CD4-positive, CD25-positive, alpha-beta regulatory T cell (primary cell): ENCODE measurements around the gene ZMAT3. TPM values are rescaled to one million over a fixed set of nuclear protein-coding genes. Genes with fewer than 3 reads are reported as not detected.

Experiments
- ATAC-seq, 2 donors: fragments of 150-1000 bp; cut with Tn5 transposase; one replicate each; pipeline ENCODE4 v1.10.0; 2021; ENCODE audit warnings: low read depth in 2 of 2, moderate number of reproducible peaks in 2 of 2, moderate library complexity in 1 of 2
- DNase-seq, 3 donors: peaks; one replicate each; pipeline versions ENCODE4 v3.0.0 to v3.0.0-alpha.2; 2012 to 2022; ENCODE audit warnings: mixed read lengths in 1 of 3
- H3K27ac ChIP-seq: one replicate; pipeline ENCODE4 v1.7.0; 2013; ENCODE audit warnings: mild to moderate bottlenecking, low read length; ENCODE audit not compliant: insufficient read depth, poor library complexity, severe bottlenecking
- H3K27me3 ChIP-seq: one replicate; pipeline ENCODE4 v1.7.0; 2013; ENCODE audit warnings: low read length; ENCODE audit not compliant: control insufficient read depth, insufficient read depth
- H3K36me3 ChIP-seq: one replicate; pipeline ENCODE4 v1.7.0; 2013; ENCODE audit warnings: mild to moderate bottlenecking, low read length, moderate library complexity; ENCODE audit not compliant: control insufficient read depth, insufficient read depth
- H3K4me1 ChIP-seq: 2 replicates; pipeline ENCODE4 v1.7.0; 2013; ENCODE audit warnings: mild to moderate bottlenecking, low read length; ENCODE audit not compliant: insufficient read depth, control insufficient read depth, poor library complexity, severe bottlenecking
- H3K4me3 ChIP-seq: one replicate; pipeline ENCODE4 v1.7.0; 2013; ENCODE audit warnings: low read depth, mild to moderate bottlenecking, low read length, moderate library complexity
- H3K9me3 ChIP-seq, 2 experiments: 1 replicate in 1 of 2; 2 replicates in 1 of 2; pipeline ENCODE4 v1.7.0; 2013; ENCODE audit warnings: low read length in 2 of 2, mild to moderate bottlenecking in 1 of 2, moderate library complexity in 1 of 2; ENCODE audit not compliant: control insufficient read depth in 2 of 2
- H3K27ac Mint-ChIP-seq, 3 donors: one replicate each; pipeline ENCODE4 v1.8.0; 2020 to 2022; ENCODE audit warnings: mild to moderate bottlenecking in 3 of 3, mixed read lengths in 3 of 3, moderate library complexity in 2 of 3
- H3K27me3 Mint-ChIP-seq: one replicate; pipeline ENCODE4 v1.8.0; 2022; ENCODE audit warnings: mild to moderate bottlenecking, mixed read lengths
- H3K36me3 Mint-ChIP-seq: one replicate; pipeline ENCODE4 v1.8.0; 2020; ENCODE audit warnings: mixed read lengths
- H3K4me1 Mint-ChIP-seq, 4 donors: one replicate each; pipeline ENCODE4 v1.8.0; 2020 to 2022; ENCODE audit warnings: mixed read lengths in 4 of 4, mild to moderate bottlenecking in 1 of 4
- H3K4me3 Mint-ChIP-seq, 4 donors: one replicate each; pipeline ENCODE4 v1.8.0; 2020 to 2022; ENCODE audit warnings: mild to moderate bottlenecking in 4 of 4, mixed read lengths in 4 of 4, moderate library complexity in 3 of 4
- H3K9me3 Mint-ChIP-seq, 7 donors: one replicate each; pipeline ENCODE4 v1.8.0; 2020 to 2022; ENCODE audit warnings: mixed read lengths in 7 of 7, mild to moderate bottlenecking in 3 of 7, moderate library complexity in 2 of 7
- polyA plus RNA-seq, 4 donors: library from polyadenylated mRNA; unstranded; fragments of 300-500 nt; fragmentation: Illumina TruSeq; gene quantifications; one replicate each; pipeline ENCODE4 v1.2.3, GENCODE V29; 2021
- total RNA-seq: library from RNA; stranded (reverse); gene quantifications from one replicate; pipeline ENCODE4 v1.2.3, GENCODE V29; 2022

ZMAT3 gene
- total and polyA plus RNA-seq, 5 donors from 2014 or later: 10.1 to 18.1 (median 15.7) TPM

DNA sequence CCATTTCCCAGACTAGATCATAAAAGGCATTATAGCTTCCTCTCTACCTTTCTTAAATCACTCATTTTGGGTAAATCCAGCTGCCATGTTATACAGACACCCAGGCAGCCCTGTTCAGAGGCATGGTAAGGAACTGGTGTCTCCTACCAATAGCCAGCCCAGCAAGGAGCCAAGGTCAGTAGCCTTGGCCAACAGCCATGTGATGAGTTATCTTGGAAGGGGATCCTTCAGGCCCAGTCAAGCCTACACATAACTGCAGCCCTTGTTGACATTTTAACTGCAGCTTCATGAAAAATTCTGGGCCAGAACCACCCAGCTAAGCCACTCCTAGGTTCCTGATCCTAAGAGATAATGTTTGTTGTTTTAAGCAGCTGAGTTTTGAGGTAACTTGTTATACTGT lies 29.0 kb upstream of the ZMAT3 start:
- no peak overlapping the region for H3K4me3 ChIP-seq
- peaks cover 25% of the 10 kb centered on the region for H3K27me3 Mint-ChIP-seq

DNA sequence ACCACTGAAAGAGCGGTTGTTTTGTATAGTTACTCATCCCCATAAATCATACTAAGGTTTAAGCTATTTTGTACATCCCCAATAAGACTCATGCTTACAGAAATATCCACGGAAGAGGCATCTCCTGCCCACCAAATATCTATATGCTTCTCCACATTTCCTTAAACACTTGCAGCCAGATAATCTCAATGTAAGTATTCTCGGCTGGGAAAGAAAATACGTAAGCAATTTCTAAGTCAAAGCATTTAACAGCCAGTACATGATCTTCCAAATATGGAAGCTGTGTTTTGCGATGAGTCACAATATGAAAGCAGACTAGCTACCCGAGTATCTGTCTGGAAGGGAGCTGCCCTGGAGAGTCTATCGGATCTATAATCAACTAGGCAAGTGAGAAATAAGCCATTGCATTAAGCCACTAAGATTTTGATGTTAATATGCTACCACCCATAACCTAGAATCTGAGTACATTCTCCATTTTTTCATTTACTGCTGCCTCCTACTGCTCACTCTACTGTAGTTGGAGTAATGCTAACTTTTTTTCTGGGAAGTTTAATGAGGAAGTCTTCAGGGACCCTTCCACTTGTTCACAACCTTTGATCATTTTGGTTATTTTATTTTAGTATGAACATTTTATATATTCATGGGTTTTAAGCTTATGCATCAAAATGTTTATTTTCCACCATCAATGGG lies 26.9 kb upstream of the ZMAT3 start:
- Mint-ChIP-seq H3K36me3 (no peaks in the 10 kb centered on the region), H3K27ac (no peak overlapping the region), H3K9me3 (no peaks in the 10 kb centered on the region), H3K4me3 (no peak overlapping the region), H3K27me3 (peaks cover 19% of the 10 kb centered on the region), H3K4me1 (peaks cover 0 to 5% (median 0%) of the 10 kb centered on the region in 4 donors)
- Histone ChIP-seq H3K9me3 (no peaks in the 10 kb centered on the region), H3K4me3 (no peak overlapping the region), H3K27ac (no peak overlapping the region), H3K27me3 (no peaks in the 10 kb centered on the region), H3K4me1 (no peaks in the 10 kb centered on the region), H3K36me3 (no peaks in the 10 kb centered on the region)
- ATAC-seq: no peak
- DNase-seq: no peak

More for the DNA sequence above, 29.0 kb upstream of the ZMAT3 start:
- no peaks in the 10 kb centered on the region for H3K9me3 ChIP-seq
- Mint-ChIP-seq H3K4me3 (no peak overlapping the region), H3K36me3 (no peaks in the 10 kb centered on the region), H3K27ac (no peak overlapping the region), H3K9me3 (no peaks in the 10 kb centered on the region), H3K4me1 (peaks cover 0 to 5% (median 1%) of the 10 kb centered on the region in 4 donors)
- no peaks in the 10 kb centered on the region for H3K4me1 ChIP-seq
- DNase-seq: no peak
- H3K36me3 ChIP-seq: no peaks in the 10 kb centered on the region
- no peaks in the 10 kb centered on the region for H3K27me3 ChIP-seq
- no peak overlapping the region for H3K27ac ChIP-seq
- ATAC-seq: no peak

DNA sequence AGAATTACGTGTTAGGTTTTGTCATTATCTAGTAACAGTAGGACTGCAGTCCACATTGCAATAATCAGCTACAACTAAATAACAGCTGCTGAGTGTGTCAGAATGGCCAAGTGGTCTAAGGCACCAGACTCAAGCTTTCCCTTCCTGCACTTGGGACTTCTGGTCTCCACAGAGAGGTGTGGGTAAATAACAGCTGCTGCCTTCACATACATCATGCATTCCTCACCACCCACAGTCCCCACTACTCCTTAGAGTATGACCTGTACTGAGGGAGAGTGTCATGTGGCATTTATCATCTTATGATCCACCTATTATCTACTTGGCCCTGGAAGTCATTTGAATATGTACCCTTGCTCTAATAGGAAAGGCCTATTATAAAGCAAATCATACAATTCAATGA lies 22.2 kb upstream of the ZMAT3 start:
- no peaks in the 10 kb centered on the region for H3K36me3 ChIP-seq
- no peak overlapping the region for H3K4me3 ChIP-seq
- no peaks in the 10 kb centered on the region for H3K36me3 Mint-ChIP-seq
- no peak for DNase-seq
- H3K27me3 ChIP-seq: no peaks in the 10 kb centered on the region
- H3K4me1 Mint-ChIP-seq: peaks cover 11 to 25% (median 19%) of the 10 kb centered on the region in 4 donors
- H3K4me3 Mint-ChIP-seq: no peak overlapping the region
- ATAC-seq: no peak
- H3K27ac ChIP-seq: no peak overlapping the region
- peaks cover 11% of the 10 kb centered on the region for H3K4me1 ChIP-seq
- H3K9me3 ChIP-seq: no peaks in the 10 kb centered on the region
- H3K27me3 Mint-ChIP-seq: peaks cover 4% of the 10 kb centered on the region
- H3K9me3 Mint-ChIP-seq: peaks cover 0 to 4% (median 0%) of the 10 kb centered on the region in 7 donors
- H3K27ac Mint-ChIP-seq: no peak overlapping the region

GRCh38 chr3:179091113-179091512 lies 19.5 kb upstream of the ZMAT3 start:
- Histone ChIP-seq H3K4me1 (peaks cover 11% of the 10 kb centered on the region), H3K4me3 (peak overlapping the region; percentile 29), H3K9me3 (no peaks in the 10 kb centered on the region), H3K27ac (no peak overlapping the region), H3K36me3 (no peaks in the 10 kb centered on the region), H3K27me3 (no peaks in the 10 kb centered on the region)
- Mint-ChIP-seq H3K9me3 (peaks cover 0 to 4% (median 0%) of the 10 kb centered on the region in 7 donors), H3K4me1 (peaks cover 11 to 25% (median 19%) of the 10 kb centered on the region in 4 donors), H3K36me3 (no peaks in the 10 kb centered on the region), H3K27ac (peak overlapping the region; percentile 21 to 42 (median 27)), H3K4me3 (peak overlapping the region; percentile 0 to 61 (median 6)), H3K27me3 (no peaks in the 10 kb centered on the region)
- ATAC-seq (peak in 1 of 2 donors; percentile 60), DNase-seq (peak in 2 of 3 donors; percentile 33 to 54)

DNA sequence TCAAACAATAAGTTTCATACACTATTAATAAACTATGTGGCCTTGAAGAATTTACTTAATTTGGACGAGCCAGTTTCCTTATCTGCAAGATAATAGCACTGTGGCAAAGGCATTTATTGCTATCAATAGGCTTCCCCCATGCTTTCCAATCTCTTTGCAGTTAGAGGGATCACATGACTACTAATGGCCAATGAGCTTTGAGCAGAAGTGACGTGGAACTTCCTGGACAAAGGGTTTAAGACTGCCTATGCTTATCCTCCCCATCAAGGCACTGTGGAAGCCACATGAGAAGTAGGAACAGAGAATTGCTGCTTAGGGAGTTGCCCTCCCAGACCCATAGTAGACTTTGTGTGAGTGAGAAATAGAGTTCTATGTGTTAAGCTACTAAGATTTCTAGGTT lies 16.7 kb upstream of the ZMAT3 start:
- H3K4me3 ChIP-seq: no peak overlapping the region
- H3K36me3 ChIP-seq: no peaks in the 10 kb centered on the region
- DNase-seq (peak in 1 of 3 donors; percentile 27), ATAC-seq (no peak)
- no peaks in the 10 kb centered on the region for H3K9me3 ChIP-seq
- no peaks in the 10 kb centered on the region for H3K27me3 ChIP-seq
- H3K27ac Mint-ChIP-seq: no peak overlapping the region
- H3K27me3 Mint-ChIP-seq: no peaks in the 10 kb centered on the region
- no peaks in the 10 kb centered on the region for H3K36me3 Mint-ChIP-seq
- peaks cover 0 to 4% (median 0%) of the 10 kb centered on the region in 7 donors for H3K9me3 Mint-ChIP-seq
- H3K27ac ChIP-seq: no peak overlapping the region
- H3K4me1 Mint-ChIP-seq: peaks cover 22 to 38% (median 29%) of the 10 kb centered on the region in 4 donors
- no peak overlapping the region for H3K4me3 Mint-ChIP-seq
- H3K4me1 ChIP-seq: peaks cover 20% of the 10 kb centered on the region

GRCh38 chr3:179083977-179084376 lies 12.4 kb upstream of the ZMAT3 start:
- H3K27me3 ChIP-seq: no peaks in the 10 kb centered on the region
- H3K27ac ChIP-seq: no peak overlapping the region
- H3K9me3 ChIP-seq: no peaks in the 10 kb centered on the region
- ATAC-seq: peak; percentile 31 to 44
- H3K4me3 Mint-ChIP-seq: peak overlapping the region; percentile 1 to 53 (median 13)
- peak overlapping the region; percentile 58 for H3K4me3 ChIP-seq
- H3K9me3 Mint-ChIP-seq: peaks cover 0 to 2% (median 0%) of the 10 kb centered on the region in 7 donors
- H3K36me3 Mint-ChIP-seq: no peaks in the 10 kb centered on the region
- DNase-seq: peak in 1 of 3 donors; percentile 29
- no peaks in the 10 kb centered on the region for H3K27me3 Mint-ChIP-seq
- H3K4me1 ChIP-seq: peaks cover 9% of the 10 kb centered on the region
- H3K36me3 ChIP-seq: no peaks in the 10 kb centered on the region
- H3K4me1 Mint-ChIP-seq: peaks cover 8 to 15% (median 11%) of the 10 kb centered on the region in 4 donors
- H3K27ac Mint-ChIP-seq: peak overlapping the region in 2 of 3 donors; percentile 29 to 67

DNA sequence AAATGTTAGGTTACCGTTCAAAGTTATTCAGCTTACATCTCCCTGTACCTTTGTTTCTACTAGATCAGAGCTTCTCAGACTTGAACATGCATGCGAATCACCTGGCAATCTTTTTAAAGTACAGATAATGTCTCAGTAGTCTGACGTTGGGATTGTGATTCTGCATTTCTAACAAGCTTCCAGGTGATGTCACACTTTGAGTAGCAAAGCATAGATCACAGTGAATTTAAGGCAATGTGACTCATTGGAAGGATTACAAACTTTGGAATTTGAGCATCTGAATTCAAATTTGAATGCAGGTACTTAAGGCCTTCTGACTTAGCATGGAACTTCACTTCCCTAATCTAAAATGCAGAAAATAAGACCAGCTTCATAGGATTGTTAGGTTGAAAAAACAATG lies 10.8 kb upstream of the ZMAT3 start:
- H3K27ac ChIP-seq: no peak overlapping the region
- ATAC-seq: no peak
- no peak overlapping the region for H3K27ac Mint-ChIP-seq
- peaks cover 0 to 2% (median 0%) of the 10 kb centered on the region in 7 donors for H3K9me3 Mint-ChIP-seq
- no peaks in the 10 kb centered on the region for H3K36me3 ChIP-seq
- no peaks in the 10 kb centered on the region for H3K27me3 ChIP-seq
- no peaks in the 10 kb centered on the region for H3K27me3 Mint-ChIP-seq
- no peak for DNase-seq
- H3K4me3 Mint-ChIP-seq: no peak overlapping the region
- H3K4me1 Mint-ChIP-seq: peaks cover 8 to 15% (median 11%) of the 10 kb centered on the region in 4 donors
- peaks cover 9% of the 10 kb centered on the region for H3K4me1 ChIP-seq
- H3K9me3 ChIP-seq: no peaks in the 10 kb centered on the region
- no peak overlapping the region for H3K4me3 ChIP-seq
- no peaks in the 10 kb centered on the region for H3K36me3 Mint-ChIP-seq

GRCh38 chr3:179081885-179082284 lies 10.3 kb upstream of the ZMAT3 start:
- peaks cover 8 to 15% (median 11%) of the 10 kb centered on the region in 4 donors for H3K4me1 Mint-ChIP-seq
- ATAC-seq: no peak
- H3K4me3 ChIP-seq: no peak overlapping the region
- H3K36me3 ChIP-seq: no peaks in the 10 kb centered on the region
- H3K27me3 ChIP-seq: no peaks in the 10 kb centered on the region
- H3K36me3 Mint-ChIP-seq: no peaks in the 10 kb centered on the region
- H3K4me1 ChIP-seq: peaks cover 9% of the 10 kb centered on the region
- peaks cover 0 to 2% (median 0%) of the 10 kb centered on the region in 7 donors for H3K9me3 Mint-ChIP-seq
- no peak overlapping the region for H3K27ac ChIP-seq
- H3K27ac Mint-ChIP-seq: peak overlapping the region in 2 of 3 donors; percentile 50 to 56
- DNase-seq: no peak
- H3K9me3 ChIP-seq: no peaks in the 10 kb centered on the region
- H3K27me3 Mint-ChIP-seq: no peaks in the 10 kb centered on the region
- H3K4me3 Mint-ChIP-seq: no peak overlapping the region
